Vagina (tissue), 2 donors: ENCODE measurements around the gene RBM8A.
"Not testable (repeated sequence)": the region's sequence is repeated elsewhere in the genome, so short reads cannot be mapped to it uniquely, and the experiment has no call there.

ENCODE experiments used
- CTCF ChIP-seq, 3 experiments: fragments of 450-650 bp in 2 of 3; fragments of 200-600 bp in 1 of 3; sonication (generic) in 1 of 3; IDR thresholded peaks; one replicate each; pipeline ENCODE4 v1.5.1; 2017 to 2019; ENCODE audit warnings: antibody characterized with exemption in 3 of 3, mild to moderate bottlenecking in 2 of 3, moderate library complexity in 2 of 3
- POLR2A ChIP-seq, 2 donors: fragments of 450-650 bp; IDR thresholded peaks; one replicate each; pipeline ENCODE4 v1.6.1; 2017; ENCODE audit warnings: antibody characterized with exemption in 2 of 2, mild to moderate bottlenecking in 2 of 2, moderate library complexity in 2 of 2
- POLR2AphosphoS5 ChIP-seq, 2 donors: sonication (generic); formaldehyde crosslinking; IDR thresholded peaks; one replicate each; pipeline ENCODE4 v1.9.0; 2017; ENCODE audit warnings: antibody characterized with exemption in 2 of 2, mild to moderate bottlenecking in 2 of 2, low read depth in 1 of 2; ENCODE audit not compliant: insufficient read depth in 1 of 2

GRCh38 chr1:145920297-145920696, 7.0 kb downstream of the RBM8A start:
- not testable (repeated sequence) for TF ChIP-seq POLR2A (IDR thresholded peaks at IDR 0.05); POLR2AphosphoS5 (IDR thresholded peaks at IDR 0.05; ENCODE audit: insufficient read depth in 1 of 2, low read depth in 1 of 2); CTCF (IDR thresholded peaks at IDR 0.05)
